ENCODE results near the gene SLC25A12. TPM values are rescaled to one million over a fixed set of nuclear protein-coding genes. Genes with fewer than 3 reads are reported as not detected.

SLC25A12 gene, protein sequence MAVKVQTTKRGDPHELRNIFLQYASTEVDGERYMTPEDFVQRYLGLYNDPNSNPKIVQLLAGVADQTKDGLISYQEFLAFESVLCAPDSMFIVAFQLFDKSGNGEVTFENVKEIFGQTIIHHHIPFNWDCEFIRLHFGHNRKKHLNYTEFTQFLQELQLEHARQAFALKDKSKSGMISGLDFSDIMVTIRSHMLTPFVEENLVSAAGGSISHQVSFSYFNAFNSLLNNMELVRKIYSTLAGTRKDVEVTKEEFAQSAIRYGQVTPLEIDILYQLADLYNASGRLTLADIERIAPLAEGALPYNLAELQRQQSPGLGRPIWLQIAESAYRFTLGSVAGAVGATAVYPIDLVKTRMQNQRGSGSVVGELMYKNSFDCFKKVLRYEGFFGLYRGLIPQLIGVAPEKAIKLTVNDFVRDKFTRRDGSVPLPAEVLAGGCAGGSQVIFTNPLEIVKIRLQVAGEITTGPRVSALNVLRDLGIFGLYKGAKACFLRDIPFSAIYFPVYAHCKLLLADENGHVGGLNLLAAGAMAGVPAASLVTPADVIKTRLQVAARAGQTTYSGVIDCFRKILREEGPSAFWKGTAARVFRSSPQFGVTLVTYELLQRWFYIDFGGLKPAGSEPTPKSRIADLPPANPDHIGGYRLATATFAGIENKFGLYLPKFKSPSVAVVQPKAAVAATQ
- 9.9 and 19.1 TPM in 2 replicates for total RNA-seq

GRCh38 chr2:171893824-171894611 lies at the start of gene SLC25A12:
SLC25A12 (minus strand) TSS chr2:171894244; CDS start chr2:171894214, 30 bp downstream.

GRCh38 chr2:171922230-171923022 lies 28.4 kb upstream of the SLC25A12 start, which contains the start of gene HAT1:
HAT1 (plus strand) TSS chr2:171922461; CDS start chr2:171922501, 40 bp downstream.

Other genes with a start within 250 kb of the SLC25A12 start
- gene DYNC1I2, start 206.8 kb downstream of the SLC25A12 start, total RNA-seq = 81.7 and 145 TPM in 2 replicates
- 32.2 and 43.7 TPM in 2 replicates for gene HAT1, start 28.2 kb upstream of the SLC25A12 start, total RNA-seq
- gene METAP1D, start 105.7 kb upstream of the SLC25A12 start, total RNA-seq = 4.4 and 8.3 TPM in 2 replicates
- gene DLX1, start 191.3 kb upstream of the SLC25A12 start, total RNA-seq = 0.14 and 0.68 TPM in 2 replicates
- gene DLX2, start 208.7 kb upstream of the SLC25A12 start, total RNA-seq = 0.28 and 0.34 TPM in 2 replicates

Measured in nasal cavity respiratory epithelium epithelial cell of viscerocranial mucosa (primary cell).